ENCODE data around the gene NELL1. TPM values are rescaled to one million over a fixed set of nuclear protein-coding genes. Genes with fewer than 3 reads are reported as not detected.

The NELL1 gene
- total RNA-seq, 2 experiments from 2014 or later: not detected

- H3K4me1 Mint-ChIP-seq: no peaks in the 10 kb centered on the region
- no peaks in the 10 kb centered on the region for H3K36me3 Mint-ChIP-seq
- H3K27ac Mint-ChIP-seq: no peak overlapping the region
- H3K9me3 Mint-ChIP-seq: no peaks in the 10 kb centered on the region
- no peak overlapping the region for H3K4me3 Mint-ChIP-seq
- ATAC-seq (ENCODE audit: low read depth): no peak
- no peaks in the 10 kb centered on the region for H3K27me3 Mint-ChIP-seq
- no peak for DNase-seq
- POLR2A ChIA-PET: no interaction called here
Observed at GRCh38 chr11:21390430-21390829, 721.0 kb downstream of the NELL1 start.

- Mint-ChIP-seq H3K4me3 (no peak overlapping the region), H3K4me1 (no peaks in the 10 kb centered on the region), H3K27me3 (no peaks in the 10 kb centered on the region), H3K9me3 (peaks cover 2% of the 10 kb centered on the region), H3K36me3 (no peaks in the 10 kb centered on the region), H3K27ac (no peak overlapping the region)
- POLR2A ChIA-PET: interaction anchor here (0.5 kb wide), 1 partner anchor 1609 kb away, joined by 4 read pairs; no protein-coding TSS in a partner anchor
- no peak for DNase-seq
- ATAC-seq (ENCODE audit: low read depth): no peak
Observed at GRCh38 chr11:21396342-21397008, 727.1 kb downstream of the NELL1 start.

GRCh38 chr11:21398195-21398594 lies 728.8 kb downstream of the NELL1 start:
- ATAC-seq (ENCODE audit: low read depth): no peak
- no peaks in the 10 kb centered on the region for H3K4me1 Mint-ChIP-seq
- no peak overlapping the region for H3K4me3 Mint-ChIP-seq
- DNase-seq: no peak
- H3K9me3 Mint-ChIP-seq: peaks cover 2% of the 10 kb centered on the region
- no peaks in the 10 kb centered on the region for H3K27me3 Mint-ChIP-seq
- H3K36me3 Mint-ChIP-seq: no peaks in the 10 kb centered on the region
- no peak overlapping the region for H3K27ac Mint-ChIP-seq
- POLR2A ChIA-PET: no interaction called here

- H3K4me1 Mint-ChIP-seq: no peaks in the 10 kb centered on the region
- peaks cover 2% of the 10 kb centered on the region for H3K9me3 Mint-ChIP-seq
- no peaks in the 10 kb centered on the region for H3K36me3 Mint-ChIP-seq
- POLR2A ChIA-PET: no interaction called here
- no peaks in the 10 kb centered on the region for H3K27me3 Mint-ChIP-seq
- no peak overlapping the region for H3K4me3 Mint-ChIP-seq
- no peak for DNase-seq
- no peak for ATAC-seq (ENCODE audit: low read depth)
- H3K27ac Mint-ChIP-seq: no peak overlapping the region
Observed at GRCh38 chr11:21401496-21401895, 732.1 kb downstream of the NELL1 start.

GRCh38 chr11:21402274-21402673 lies 732.9 kb downstream of the NELL1 start:
- POLR2A ChIA-PET: no interaction called here
- H3K36me3 Mint-ChIP-seq: no peaks in the 10 kb centered on the region
- no peaks in the 10 kb centered on the region for H3K27me3 Mint-ChIP-seq
- DNase-seq: no peak
- ATAC-seq (ENCODE audit: low read depth): no peak
- H3K27ac Mint-ChIP-seq: no peak overlapping the region
- no peaks in the 10 kb centered on the region for H3K4me1 Mint-ChIP-seq
- peaks cover 2% of the 10 kb centered on the region for H3K9me3 Mint-ChIP-seq
- H3K4me3 Mint-ChIP-seq: no peak overlapping the region

- no peak overlapping the region for H3K27ac Mint-ChIP-seq
- no peak overlapping the region for H3K4me3 Mint-ChIP-seq
- peaks cover 2% of the 10 kb centered on the region for H3K9me3 Mint-ChIP-seq
- H3K4me1 Mint-ChIP-seq: no peaks in the 10 kb centered on the region
- DNase-seq (no peak), ATAC-seq (ENCODE audit: low read depth) (no peak)
- POLR2A ChIA-PET: no interaction called here
- no peaks in the 10 kb centered on the region for H3K36me3 Mint-ChIP-seq
- H3K27me3 Mint-ChIP-seq: no peaks in the 10 kb centered on the region
Observed at GRCh38 chr11:21403069-21403468, 733.7 kb downstream of the NELL1 start.

GRCh38 chr11:21405422-21405821 lies 736.0 kb downstream of the NELL1 start:
- peaks cover 1% of the 10 kb centered on the region for H3K9me3 Mint-ChIP-seq
- H3K36me3 Mint-ChIP-seq: no peaks in the 10 kb centered on the region
- no peaks in the 10 kb centered on the region for H3K27me3 Mint-ChIP-seq
- no peak overlapping the region for H3K27ac Mint-ChIP-seq
- H3K4me3 Mint-ChIP-seq: no peak overlapping the region
- ATAC-seq (ENCODE audit: low read depth) (no peak), DNase-seq (no peak)
- POLR2A ChIA-PET: no interaction called here
- no peaks in the 10 kb centered on the region for H3K4me1 Mint-ChIP-seq

- DNase-seq (no peak), ATAC-seq (ENCODE audit: low read depth) (no peak)
- Mint-ChIP-seq H3K36me3 (no peaks in the 10 kb centered on the region), H3K9me3 (peaks cover 1% of the 10 kb centered on the region), H3K4me1 (no peaks in the 10 kb centered on the region), H3K4me3 (no peak overlapping the region), H3K27me3 (no peaks in the 10 kb centered on the region), H3K27ac (no peak overlapping the region)
- POLR2A ChIA-PET: no interaction called here
Observed at GRCh38 chr11:21410513-21410912, 741.1 kb downstream of the NELL1 start.

- peaks cover 1% of the 10 kb centered on the region for H3K9me3 Mint-ChIP-seq
- H3K27ac Mint-ChIP-seq: no peak overlapping the region
- no peaks in the 10 kb centered on the region for H3K36me3 Mint-ChIP-seq
- POLR2A ChIA-PET: no interaction called here
- no peaks in the 10 kb centered on the region for H3K4me1 Mint-ChIP-seq
- DNase-seq (no peak), ATAC-seq (ENCODE audit: low read depth) (no peak)
- H3K27me3 Mint-ChIP-seq: no peaks in the 10 kb centered on the region
- H3K4me3 Mint-ChIP-seq: no peak overlapping the region
Observed at GRCh38 chr11:21411104-21411503, 741.7 kb downstream of the NELL1 start.

- H3K4me3 Mint-ChIP-seq: no peak overlapping the region
- no peaks in the 10 kb centered on the region for H3K4me1 Mint-ChIP-seq
- POLR2A ChIA-PET: no interaction called here
- no peaks in the 10 kb centered on the region for H3K36me3 Mint-ChIP-seq
- DNase-seq (no peak), ATAC-seq (ENCODE audit: low read depth) (no peak)
- H3K27ac Mint-ChIP-seq: no peak overlapping the region
- peaks cover 1% of the 10 kb centered on the region for H3K9me3 Mint-ChIP-seq
- no peaks in the 10 kb centered on the region for H3K27me3 Mint-ChIP-seq
Observed at GRCh38 chr11:21411597-21411996, 742.2 kb downstream of the NELL1 start.

- H3K9me3 Mint-ChIP-seq: peaks cover 1% of the 10 kb centered on the region
- no peaks in the 10 kb centered on the region for H3K4me1 Mint-ChIP-seq
- H3K27ac Mint-ChIP-seq: no peak overlapping the region
- no peaks in the 10 kb centered on the region for H3K36me3 Mint-ChIP-seq
- POLR2A ChIA-PET: no interaction called here
- no peaks in the 10 kb centered on the region for H3K27me3 Mint-ChIP-seq
- ATAC-seq (ENCODE audit: low read depth) (no peak), DNase-seq (no peak)
- no peak overlapping the region for H3K4me3 Mint-ChIP-seq
Observed at GRCh38 chr11:21412652-21413383, 743.4 kb downstream of the NELL1 start.

GRCh38 chr11:21414953-21415352 lies 745.6 kb downstream of the NELL1 start:
- H3K27me3 Mint-ChIP-seq: no peaks in the 10 kb centered on the region
- no peaks in the 10 kb centered on the region for H3K4me1 Mint-ChIP-seq
- no peak overlapping the region for H3K4me3 Mint-ChIP-seq
- DNase-seq (no peak), ATAC-seq (ENCODE audit: low read depth) (no peak)
- no peak overlapping the region for H3K27ac Mint-ChIP-seq
- POLR2A ChIA-PET: no interaction called here
- no peaks in the 10 kb centered on the region for H3K36me3 Mint-ChIP-seq
- no peaks in the 10 kb centered on the region for H3K9me3 Mint-ChIP-seq

GRCh38 chr11:21415606-21416005 lies 746.2 kb downstream of the NELL1 start:
- peaks cover 3% of the 10 kb centered on the region for H3K9me3 Mint-ChIP-seq
- no peak for ATAC-seq (ENCODE audit: low read depth)
- no peaks in the 10 kb centered on the region for H3K36me3 Mint-ChIP-seq
- H3K4me3 Mint-ChIP-seq: no peak overlapping the region
- no peak overlapping the region for H3K27ac Mint-ChIP-seq
- no peaks in the 10 kb centered on the region for H3K4me1 Mint-ChIP-seq
- DNase-seq: no peak
- H3K27me3 Mint-ChIP-seq: no peaks in the 10 kb centered on the region
- POLR2A ChIA-PET: no interaction called here

GRCh38 chr11:21421711-21422329 lies 752.4 kb downstream of the NELL1 start:
- POLR2A ChIA-PET: no interaction called here
- DNase-seq (no peak), ATAC-seq (ENCODE audit: low read depth) (no peak)
- H3K27ac Mint-ChIP-seq: no peak overlapping the region
- no peaks in the 10 kb centered on the region for H3K27me3 Mint-ChIP-seq
- no peaks in the 10 kb centered on the region for H3K36me3 Mint-ChIP-seq
- peaks cover 4% of the 10 kb centered on the region for H3K9me3 Mint-ChIP-seq
- H3K4me3 Mint-ChIP-seq: no peak overlapping the region
- H3K4me1 Mint-ChIP-seq: no peaks in the 10 kb centered on the region
